SK-N-SH (cell line): ENCODE measurements around the gene ESF1. TPM values are rescaled to one million over a fixed set of nuclear protein-coding genes. Genes with fewer than 3 reads are reported as not detected.

Source experiments
- CTCF ChIA-PET: fragments of 300-600, 350-600 bp; formaldehyde crosslinking; extraction: SDS; loops from one replicate; lab custom pipeline; 2021; lab: Yijun Ruan, JAX
- POLR2A ChIA-PET: fragments of 350-600 bp; sonication (Branson Sonifier 250); formaldehyde crosslinking; extraction: SDS; loops from one replicate; lab custom pipeline; 2020; ENCODE audit warnings: antibody characterized with exemption, inconsistent platforms; lab: Yijun Ruan, JAX
- DNase-seq: peaks from one replicate; pipeline ENCODE4 v3.0.0; 2012
- H2AFZ ChIP-seq: fragments of 200-600 bp; sonication (generic); 2 replicates; pipeline ENCODE4 v1.8.1; 2016; ENCODE audit warnings: antibody characterized with exemption, mild to moderate bottlenecking, low read depth
- H3F3A ChIP-seq: fragments of 200-600 bp; sonication (generic); replicated peaks from 2 replicates; pipeline ENCODE3; 2016; ENCODE audit warnings: antibody characterized with exemption, mild to moderate bottlenecking; ENCODE audit not compliant: insufficient read depth
- H3K27ac ChIP-seq, 2 experiments: fragments of 200-500 bp in 1 of 2; fragments of 200-600 bp in 1 of 2; sonication (Bioruptor generic) in 1 of 2; sonication (generic), shearing (Covaris generic) in 1 of 2; 2 replicates each; pipeline versions ENCODE4 v1.5.1 to v1.6.1; 2014 to 2016; ENCODE audit warnings: low read depth in 2 of 2, inconsistent platforms in 1 of 2, low read length in 1 of 2, mild to moderate bottlenecking in 1 of 2, mixed read lengths in 1 of 2
- H3K27me3 ChIP-seq: fragments of 200-600 bp; sonication (generic), shearing (Covaris generic); 2 replicates; pipeline ENCODE4 v1.6.1; 2016; ENCODE audit warnings: mixed run types; ENCODE audit not compliant: insufficient read depth
- H3K36me3 ChIP-seq, 2 experiments: fragments of 200-500 bp in 1 of 2; fragments of 200-600 bp in 1 of 2; sonication (Bioruptor generic) in 1 of 2; sonication (generic) in 1 of 2; replicated peaks in 1 of 2; 2 replicates each; pipeline versions ENCODE3 to v1.5.1; 2014 to 2016; ENCODE audit warnings: low read length in 1 of 2, mild to moderate bottlenecking in 1 of 2; ENCODE audit not compliant: insufficient read depth in 2 of 2, control insufficient read depth in 1 of 2
- H3K4me1 ChIP-seq, 2 experiments: fragments of 200-500 bp in 1 of 2; fragments of 200-600 bp in 1 of 2; sonication (Bioruptor generic) in 1 of 2; sonication (generic), shearing (Covaris generic) in 1 of 2; 2 replicates each; pipeline versions ENCODE4 v1.5.1 to v1.6.1; 2014 to 2016; ENCODE audit warnings: low read depth in 1 of 2, low read length in 1 of 2, mixed run types in 1 of 2; ENCODE audit not compliant: insufficient read depth in 2 of 2, control insufficient read depth in 1 of 2
- H3K4me2 ChIP-seq: fragments of 200-600 bp; sonication (generic), shearing (Covaris generic); 2 replicates; pipeline ENCODE4 v1.6.1; 2017; ENCODE audit warnings: mixed run types
- H3K4me3 ChIP-seq, 2 experiments: fragments of 200-500 bp in 1 of 2; fragments of 200-600 bp in 1 of 2; sonication (Bioruptor generic) in 1 of 2; sonication (generic), shearing (Covaris generic) in 1 of 2; 2 replicates each; pipeline versions ENCODE4 v1.5.1 to v1.8.1; 2014 to 2016; ENCODE audit warnings: low read depth in 2 of 2, inconsistent platforms in 1 of 2, low read length in 1 of 2, mild to moderate bottlenecking in 1 of 2, mixed read lengths in 1 of 2, moderate library complexity in 1 of 2
- H3K79me2 ChIP-seq: fragments of 200-600 bp; sonication (generic); 2 replicates; pipeline ENCODE4 v1.8.1; 2017; ENCODE audit warnings: mild to moderate bottlenecking; ENCODE audit not compliant: insufficient read depth
- H3K9ac ChIP-seq: fragments of 200-600 bp; sonication (generic); 2 replicates; pipeline ENCODE4 v1.6.1; 2017; ENCODE audit warnings: mixed run types
- H3K9me2 ChIP-seq: fragments of 200-600 bp; sonication (generic); 2 replicates; pipeline ENCODE4 v1.6.1; 2017; ENCODE audit warnings: mixed run types
- H3K9me3 ChIP-seq: fragments of 200-600 bp; sonication (generic); 2 replicates; pipeline ENCODE4 v1.6.1; 2017; ENCODE audit warnings: mixed run types, mild to moderate bottlenecking, moderate library complexity
- H4K20me1 ChIP-seq: fragments of 200-600 bp; sonication (generic); 2 replicates; pipeline ENCODE4 v1.6.1; 2017; ENCODE audit warnings: mild to moderate bottlenecking, mixed run types; ENCODE audit not compliant: insufficient read depth
- CHD2 ChIP-seq: fragments of 150-350 bp; IDR thresholded peaks from 2 replicates; pipeline ENCODE4 v1.6.1; 2018; ENCODE audit warnings: low read length; ENCODE audit not compliant: partially characterized antibody
- EP300 ChIP-seq, 2 experiments: IDR thresholded peaks; 2 replicates each; pipeline versions ENCODE4 v1.4.0 to v1.6.1; 2012; ENCODE audit warnings: borderline replicate concordance in 1 of 2, low read depth in 1 of 2, low read length in 1 of 2
- FOXJ3 ChIP-seq: sonication (generic); formaldehyde crosslinking; IDR thresholded peaks from 2 replicates; pipeline ENCODE4 v1.5.1; 2020; ENCODE audit warnings: mild to moderate bottlenecking, missing genetic modification reagents
- FOXM1 ChIP-seq: IDR thresholded peaks from 2 replicates; pipeline ENCODE4 v1.4.0; 2012; ENCODE audit warnings: low read depth, mild to moderate bottlenecking
- GATA2 ChIP-seq: sonication (generic); formaldehyde crosslinking; IDR thresholded peaks from 2 replicates; pipeline ENCODE4 v1.5.0; 2020; ENCODE audit warnings: mild to moderate bottlenecking, missing genetic modification reagents
- JUND ChIP-seq: IDR thresholded peaks from 2 replicates; pipeline ENCODE4 v1.4.0; 2012
- MXI1 ChIP-seq: IDR thresholded peaks from 2 replicates; pipeline ENCODE4 v1.6.1; 2012; ENCODE audit warnings: mild to moderate bottlenecking, low read depth, low read length, improper control_type of control experiment
- NFIC ChIP-seq: IDR thresholded peaks from 2 replicates; pipeline ENCODE4 v1.4.0; 2012; ENCODE audit warnings: borderline replicate concordance
- POLR2AphosphoS5 ChIP-seq: IDR thresholded peaks from 2 replicates; pipeline ENCODE4 v1.6.1; 2012; ENCODE audit warnings: low read depth, low read length
- RAD21 ChIP-seq: IDR thresholded peaks from 2 replicates; pipeline ENCODE4 v1.6.1; 2012; ENCODE audit warnings: mild to moderate bottlenecking, low read length
- RCOR1 ChIP-seq: fragments of 150-350 bp; IDR thresholded peaks from 2 replicates; pipeline ENCODE4 v1.6.1; 2017; ENCODE audit warnings: antibody characterized with exemption, low read length
- RXRA ChIP-seq: IDR thresholded peaks from 2 replicates; pipeline ENCODE4 v1.4.0; 2012; ENCODE audit warnings: low read depth, mild to moderate bottlenecking, borderline replicate concordance
- SIN3A ChIP-seq: IDR thresholded peaks from 2 replicates; pipeline ENCODE4 v1.6.1; 2012; ENCODE audit warnings: low read depth, mild to moderate bottlenecking, low read length, moderate library complexity, borderline replicate concordance
- TEAD4 ChIP-seq: IDR thresholded peaks from 2 replicates; pipeline ENCODE4 v1.4.0; 2012; ENCODE audit warnings: mild to moderate bottlenecking, borderline replicate concordance; ENCODE audit not compliant: insufficient read depth
- WGBS: methylation state at CpG from one replicate; pipeline ENCODE4 v1.1.6; 2017; ENCODE audit warnings: low lambda C conversion rate; 5-methylcytosine and 5-hydroxymethylcytosine counted together
- polyA plus RNA-seq, 3 experiments: library from polyadenylated mRNA; depleted of rRNA; stranded (reverse); fragments of >200 nt; gene quantifications; 2 replicates each; pipeline ENCODE4 v1.2.3, GENCODE V29; 2012
- TF ChIP-seq, protein P1 (sequence below): IDR thresholded peaks from 2 replicates; pipeline ENCODE4 v1.4.0; 2012; ENCODE audit warnings: low read depth, borderline replicate concordance
- TF ChIP-seq, protein P2 (sequence below): IDR thresholded peaks from 2 replicates; pipeline ENCODE4; 2012

Gene ESF1
- polyA plus RNA-seq, 1 of the 3 experiments (the other 2 are of a cell fraction): 1.4 TPM

DNA sequence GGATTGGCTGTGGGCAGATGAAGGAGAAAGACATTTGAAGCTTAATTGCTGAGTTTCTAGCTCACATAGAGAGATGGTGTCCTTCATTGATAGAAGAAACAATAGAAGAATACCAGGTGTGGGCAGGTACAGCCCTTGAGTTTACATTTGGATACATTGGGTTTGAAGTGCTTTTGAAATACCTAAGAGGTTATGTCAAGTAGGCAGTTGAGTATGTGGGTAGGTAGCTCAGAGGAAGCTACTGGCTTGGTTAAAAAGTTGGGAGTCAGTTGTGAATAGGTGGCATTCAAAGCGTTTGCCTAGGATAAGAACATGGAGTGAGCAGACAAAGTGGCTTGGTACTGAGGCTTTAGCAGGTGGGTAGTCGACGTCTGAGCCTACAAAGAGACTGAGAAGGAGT is 25.1 kb upstream of the ESF1 start:
- WGBS: 99% methylated on average over 3 of the region's 3 CpGs
- POLR2A ChIA-PET: no interaction called here

DNA sequence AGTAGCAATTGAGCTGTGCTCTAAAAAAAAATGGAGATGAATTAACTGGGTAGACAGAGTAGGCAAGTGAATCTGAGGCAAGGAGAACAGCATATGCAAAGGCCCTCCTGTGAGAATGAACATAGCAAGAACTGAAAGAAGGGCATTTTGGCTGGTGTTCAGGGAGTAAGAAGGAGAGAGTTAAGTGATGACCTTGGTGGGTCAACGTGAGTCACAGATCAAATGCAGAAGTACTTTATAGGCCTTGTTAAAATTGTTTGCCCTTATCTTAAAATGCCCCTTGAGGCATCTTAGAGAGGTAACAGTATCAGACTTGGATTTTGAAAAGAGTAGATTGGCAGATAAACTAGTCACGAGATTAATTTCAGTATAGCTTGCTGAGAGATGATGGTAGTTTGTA is 24.7 kb upstream of the ESF1 start:
- Histone ChIP-seq H4K20me1 (no peaks in the 10 kb centered on the region), H3K4me2 (no peak overlapping the region), H3K9me3 (no peaks in the 10 kb centered on the region), H3K36me3 (peaks cover 58 to 74% of the 10 kb centered on the region in 2 experiments), H3K9ac (no peak overlapping the region), H3K27me3 (no peaks in the 10 kb centered on the region), H3K4me1 (no peaks in the 10 kb centered on the region), H3F3A (no peaks in the 10 kb centered on the region), H2AFZ (no peak overlapping the region), H3K4me3 (no peak overlapping the region), H3K27ac (no peak overlapping the region), H3K79me2 (no peaks in the 10 kb centered on the region), H3K9me2 (no peaks in the 10 kb centered on the region)
- 91% methylated on average over 2 of the region's 2 CpGs for WGBS
- no peak for DNase-seq
- ChIA-PET POLR2A (no interaction called here), CTCF (interaction anchor here (1.8 kb wide), 1 partner anchor 10 kb away, joined by 13 read pairs; no protein-coding TSS in a partner anchor)
- TF ChIP-seq EP300 (IDR thresholded peaks at IDR 0.05; ENCODE audit: borderline replicate concordance in 1 of 2, low read depth in 1 of 2, low read length in 1 of 2) (no peak), NFIC (no peak), CHD2 (no peak), RXRA (no peak), TEAD4 (no peak), MXI1 (no peak), POLR2AphosphoS5 (no peak), JUND (no peak), FOXJ3 (CRISPR knock-in tag) (no peak), RCOR1 (no peak), GATA2 (CRISPR knock-in tag) (no peak), RAD21 (no peak), SIN3A (no peak), FOXM1 (no peak)
- TF ChIP-seq, protein P1, sequence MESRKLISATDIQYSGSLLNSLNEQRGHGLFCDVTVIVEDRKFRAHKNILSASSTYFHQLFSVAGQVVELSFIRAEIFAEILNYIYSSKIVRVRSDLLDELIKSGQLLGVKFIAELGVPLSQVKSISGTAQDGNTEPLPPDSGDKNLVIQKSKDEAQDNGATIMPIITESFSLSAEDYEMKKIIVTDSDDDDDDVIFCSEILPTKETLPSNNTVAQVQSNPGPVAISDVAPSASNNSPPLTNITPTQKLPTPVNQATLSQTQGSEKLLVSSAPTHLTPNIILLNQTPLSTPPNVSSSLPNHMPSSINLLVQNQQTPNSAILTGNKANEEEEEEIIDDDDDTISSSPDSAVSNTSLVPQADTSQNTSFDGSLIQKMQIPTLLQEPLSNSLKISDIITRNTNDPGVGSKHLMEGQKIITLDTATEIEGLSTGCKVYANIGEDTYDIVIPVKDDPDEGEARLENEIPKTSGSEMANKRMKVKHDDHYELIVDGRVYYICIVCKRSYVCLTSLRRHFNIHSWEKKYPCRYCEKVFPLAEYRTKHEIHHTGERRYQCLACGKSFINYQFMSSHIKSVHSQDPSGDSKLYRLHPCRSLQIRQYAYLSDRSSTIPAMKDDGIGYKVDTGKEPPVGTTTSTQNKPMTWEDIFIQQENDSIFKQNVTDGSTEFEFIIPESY: no peak
- TF ChIP-seq, protein P2, sequence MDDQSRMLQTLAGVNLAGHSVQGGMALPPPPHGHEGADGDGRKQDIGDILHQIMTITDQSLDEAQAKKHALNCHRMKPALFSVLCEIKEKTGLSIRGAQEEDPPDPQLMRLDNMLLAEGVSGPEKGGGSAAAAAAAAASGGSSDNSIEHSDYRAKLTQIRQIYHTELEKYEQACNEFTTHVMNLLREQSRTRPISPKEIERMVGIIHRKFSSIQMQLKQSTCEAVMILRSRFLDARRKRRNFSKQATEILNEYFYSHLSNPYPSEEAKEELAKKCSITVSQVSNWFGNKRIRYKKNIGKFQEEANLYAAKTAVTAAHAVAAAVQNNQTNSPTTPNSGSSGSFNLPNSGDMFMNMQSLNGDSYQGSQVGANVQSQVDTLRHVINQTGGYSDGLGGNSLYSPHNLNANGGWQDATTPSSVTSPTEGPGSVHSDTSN: no peak

More for the DNA sequence above, 25.1 kb upstream of the ESF1 start:
- H3F3A ChIP-seq: no peaks in the 10 kb centered on the region
- H3K27me3 ChIP-seq: no peaks in the 10 kb centered on the region
- TF ChIP-seq, protein P1: no peak
- no peaks in the 10 kb centered on the region for H3K9me3 ChIP-seq
- H4K20me1 ChIP-seq: no peaks in the 10 kb centered on the region
- H3K9me2 ChIP-seq: no peaks in the 10 kb centered on the region
- no peaks in the 10 kb centered on the region for H3K4me1 ChIP-seq
- peaks cover 54 to 74% of the 10 kb centered on the region in 2 experiments for H3K36me3 ChIP-seq
- no peak overlapping the region for H3K4me2 ChIP-seq
- H3K27ac ChIP-seq: no peak overlapping the region
- H3K4me3 ChIP-seq: no peak overlapping the region
- CTCF ChIA-PET: interaction anchor here (1.8 kb wide), 1 partner anchor 10 kb away, joined by 13 read pairs; no protein-coding TSS in a partner anchor
- no peak for DNase-seq
- no peak overlapping the region for H2AFZ ChIP-seq
- no peak overlapping the region for H3K9ac ChIP-seq
- H3K79me2 ChIP-seq: no peaks in the 10 kb centered on the region
